ENCODE data around the gene DTX1.
"Not testable (repeated sequence)": the region's sequence is repeated elsewhere in the genome, so short reads cannot be mapped to it uniquely, and the experiment has no call there.

Gene DTX1

DNA sequence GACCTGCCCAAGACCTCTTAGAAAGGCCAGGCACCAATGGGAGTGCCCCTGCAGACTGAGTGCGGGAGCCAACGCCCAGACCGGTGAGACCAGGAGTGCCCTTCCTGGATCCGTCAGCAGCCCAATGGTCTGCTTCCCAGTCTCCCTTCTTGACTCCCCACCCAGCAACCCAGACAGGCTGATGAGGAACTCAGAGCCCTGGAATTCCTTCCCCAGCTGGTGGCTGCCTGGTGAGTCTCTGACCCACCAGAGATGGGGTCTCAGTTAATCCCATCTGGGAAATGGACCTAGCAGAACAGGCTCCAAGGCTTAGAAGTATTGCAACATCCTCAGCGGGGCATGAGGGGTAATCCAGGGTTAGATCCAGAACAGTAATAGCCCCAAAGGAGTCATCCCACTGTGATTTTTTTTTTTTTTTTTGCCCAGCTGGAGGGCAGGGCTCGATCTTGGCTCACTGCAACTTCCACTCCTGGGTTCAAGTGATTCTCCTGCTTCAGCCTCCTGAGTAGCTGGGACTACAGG lies 80.5 kb downstream of the DTX1 start:
- DNase-seq (ENCODE audit: low read depth in 2 of 2), result no peak

DNA sequence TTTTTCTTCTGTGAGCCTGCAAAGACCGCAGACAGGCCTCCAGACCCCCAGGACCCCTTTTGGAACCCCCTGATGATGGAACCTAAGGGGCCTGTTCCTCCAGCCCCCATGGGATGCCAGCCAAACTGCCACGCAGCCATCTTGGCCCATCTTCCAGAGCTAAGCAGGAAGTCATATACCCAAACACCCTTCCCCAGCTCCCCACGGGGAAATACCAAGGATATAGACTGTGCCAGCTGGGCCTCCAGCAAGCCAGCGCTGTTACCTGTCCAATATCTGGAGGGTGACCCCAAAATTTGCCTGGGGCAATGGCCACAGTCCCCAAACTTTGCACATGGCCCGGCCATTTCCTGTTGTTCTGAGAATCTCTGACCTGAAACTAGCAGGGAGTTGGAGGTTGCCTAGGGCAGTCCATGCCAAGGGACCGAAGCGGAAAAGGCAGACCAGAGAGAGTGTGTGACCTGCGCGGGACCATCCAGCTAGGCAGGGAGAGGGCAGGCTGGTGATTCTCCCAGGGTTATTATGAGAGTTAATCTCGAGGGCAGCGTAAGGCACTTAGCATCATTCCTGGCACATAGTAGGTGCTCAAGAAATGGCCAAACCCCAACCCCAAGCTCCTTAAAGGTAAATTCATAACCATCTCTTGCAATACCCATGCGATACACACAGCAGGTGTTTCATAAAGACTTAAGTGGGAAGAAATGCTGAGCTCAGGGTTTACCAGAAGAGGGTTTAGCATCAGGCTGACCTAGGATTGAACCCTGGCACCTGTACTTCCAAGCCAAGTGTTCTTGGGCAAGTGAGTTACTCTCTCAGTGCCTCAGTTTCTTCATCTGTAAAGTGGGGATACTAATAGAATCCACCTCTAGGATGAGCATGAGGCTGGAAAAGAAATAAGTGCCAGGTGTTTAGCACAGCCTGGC lies 81.6 kb downstream of the DTX1 start:
- no peak for DNase-seq (ENCODE audit: low read depth in 2 of 2)

DNA sequence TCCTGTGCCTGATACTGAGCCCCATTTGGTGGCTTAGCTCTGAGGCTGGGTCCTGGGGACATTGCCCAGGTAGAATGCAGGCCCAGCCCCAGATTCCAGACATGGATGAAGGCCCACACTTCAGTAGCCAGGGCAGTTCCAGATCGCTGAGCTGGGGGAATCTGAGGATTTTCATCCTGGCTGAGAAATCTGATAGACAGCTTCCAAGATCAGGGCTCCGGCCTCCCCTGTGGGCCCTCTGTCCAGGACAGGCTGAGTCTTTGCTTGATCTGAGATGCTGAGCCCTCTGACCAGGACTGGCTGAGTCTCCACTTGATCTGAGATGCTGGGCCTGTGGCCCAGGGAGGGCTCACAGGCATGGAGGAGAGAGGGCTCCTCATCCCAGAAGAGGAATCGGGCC lies 82.3 kb downstream of the DTX1 start:
- DNase-seq (ENCODE audit: low read depth in 2 of 2), result no peak

DNA sequence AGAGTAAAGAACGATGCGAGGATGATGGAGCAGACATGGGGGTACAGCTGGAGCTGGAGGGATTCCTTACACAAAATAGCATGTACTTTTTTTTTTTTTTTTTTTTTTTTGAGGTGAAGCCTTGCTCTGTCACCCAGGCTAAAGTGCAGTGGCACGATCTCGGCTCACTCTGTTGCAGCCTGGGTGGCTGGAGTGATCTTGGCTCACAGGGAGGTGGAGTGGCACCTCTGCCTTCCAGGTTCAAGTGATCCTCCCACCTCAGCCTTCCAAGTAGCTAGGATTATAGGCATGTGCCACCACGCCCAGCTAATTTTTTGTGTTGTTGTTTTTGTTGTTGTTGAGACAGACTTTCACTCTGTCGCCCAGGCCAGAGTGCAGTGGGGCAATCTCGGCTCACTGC lies 84.2 kb downstream of the DTX1 start:
- no peak for DNase-seq (ENCODE audit: low read depth in 2 of 2)

DNA sequence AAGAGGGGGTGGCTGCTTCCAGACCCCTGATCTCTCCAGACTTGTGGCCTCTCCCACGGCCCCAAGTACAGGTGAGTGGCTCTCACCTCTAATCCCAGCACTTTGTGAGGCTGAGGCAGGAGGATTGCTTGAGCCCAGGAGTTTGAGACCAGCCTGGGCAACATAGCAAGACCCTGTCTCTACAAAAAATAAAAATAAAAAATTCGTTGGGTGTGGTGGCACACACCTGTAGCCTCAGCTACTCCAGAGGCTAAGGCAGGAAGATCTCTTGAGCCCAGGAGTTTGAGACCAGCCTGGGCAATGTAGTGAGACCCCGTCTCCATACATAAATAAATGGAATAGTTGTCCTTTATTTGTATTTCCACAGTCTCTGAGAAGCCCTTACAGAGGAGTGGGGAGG lies 85.2 kb downstream of the DTX1 start:
- DNase-seq (ENCODE audit: low read depth in 2 of 2), result not testable (repeated sequence)

DNA sequence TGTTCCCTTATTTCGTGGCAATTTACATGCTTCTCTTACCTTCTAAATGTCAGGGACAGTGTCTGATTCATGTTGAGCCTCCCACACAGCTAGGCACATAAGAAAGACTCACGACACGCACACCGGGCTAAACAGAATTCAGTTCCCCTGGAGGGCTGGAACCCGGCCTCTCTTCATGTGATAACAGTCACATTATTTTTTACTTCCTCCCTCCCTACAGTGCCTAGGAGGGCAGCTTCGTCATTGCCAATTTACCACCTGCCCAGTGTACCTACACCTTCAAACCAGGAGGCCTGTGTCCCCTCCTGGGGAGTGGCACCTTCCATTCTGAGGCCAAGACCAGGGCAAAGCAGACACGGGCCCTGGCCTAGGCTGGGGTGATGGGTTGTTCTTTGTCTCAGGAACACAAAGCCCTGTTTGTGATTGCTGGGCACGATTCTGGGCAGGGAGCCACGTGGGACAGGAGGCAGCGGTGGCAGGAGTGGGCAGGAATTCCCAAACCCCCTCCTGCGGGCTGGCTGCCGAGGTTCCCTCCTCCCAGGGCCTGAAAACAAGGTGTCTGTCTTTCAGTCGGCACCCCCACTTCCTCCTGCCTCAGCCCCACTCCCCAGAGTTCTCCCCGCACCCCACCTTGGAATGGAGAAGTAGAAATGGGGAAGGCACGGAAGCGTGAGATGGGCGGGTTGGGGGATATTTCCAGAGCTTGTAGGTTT lies 85.8 kb downstream of the DTX1 start:
- DNase-seq (ENCODE audit: low read depth in 2 of 2), result no peak

DNA sequence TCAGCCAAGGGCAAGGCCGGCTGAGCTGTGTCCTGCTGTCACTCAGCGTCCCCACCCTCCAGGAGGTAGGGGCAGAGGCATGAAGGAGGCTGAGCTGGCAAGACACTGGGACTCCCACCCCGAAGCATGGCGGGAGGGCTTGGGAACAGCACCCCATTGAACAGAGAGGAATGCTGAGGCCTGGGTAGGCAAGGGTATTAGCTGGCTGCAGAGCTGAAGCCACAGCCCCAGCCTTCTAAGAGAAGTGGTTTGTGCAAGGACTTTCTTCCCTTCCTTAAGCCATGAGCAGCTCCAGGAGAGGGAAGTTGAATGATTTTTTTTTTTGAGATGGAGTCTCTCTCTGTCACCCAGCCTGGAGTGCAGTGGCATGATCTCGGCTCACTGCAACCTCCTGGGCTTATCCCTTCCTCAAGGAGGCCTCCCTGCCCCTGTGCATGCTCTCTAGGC lies 86.4 kb downstream of the DTX1 start:
- no peak for DNase-seq (ENCODE audit: low read depth in 2 of 2)

DNA sequence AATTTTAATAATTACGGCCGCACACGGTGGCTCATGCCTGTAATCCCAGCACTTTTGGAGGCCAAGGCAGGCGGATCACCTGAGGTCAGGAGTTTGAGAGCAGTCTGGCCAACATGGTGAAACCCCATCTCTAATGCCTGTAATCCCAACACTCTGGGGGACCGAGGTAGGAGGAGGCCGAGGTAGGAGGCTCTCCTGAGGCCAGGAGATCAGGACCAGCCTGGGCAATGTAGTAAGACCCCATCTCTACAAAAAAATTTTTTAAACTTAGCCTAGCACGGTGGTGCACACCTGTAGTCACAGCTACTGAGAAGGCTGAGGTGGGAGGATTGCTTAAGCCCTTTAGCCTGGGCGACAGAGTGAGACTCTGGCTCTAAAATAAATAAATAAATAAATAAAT lies 87.4 kb downstream of the DTX1 start:
- no peak for DNase-seq (ENCODE audit: low read depth in 2 of 2)

DNA sequence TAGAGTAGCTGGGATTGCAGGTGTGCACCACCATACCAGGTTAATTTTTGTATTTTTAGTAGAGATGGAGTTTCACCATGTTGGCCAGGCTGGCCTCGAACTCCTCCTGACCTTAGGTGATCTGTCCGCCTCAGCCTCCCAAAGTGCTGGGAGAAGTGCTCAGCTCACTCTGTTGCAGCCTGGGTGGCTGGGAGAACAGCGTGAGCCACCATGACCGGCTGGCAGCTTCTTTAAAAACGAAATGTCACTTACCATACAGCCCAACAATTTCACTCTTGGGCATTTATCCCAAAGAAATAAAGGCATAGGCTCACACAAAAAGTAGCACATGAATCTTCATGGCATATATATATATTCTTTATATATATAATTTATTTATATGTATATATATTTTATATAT lies 88.3 kb downstream of the DTX1 start:
- DNase-seq (ENCODE audit: low read depth in 2 of 2), result no peak

DNA sequence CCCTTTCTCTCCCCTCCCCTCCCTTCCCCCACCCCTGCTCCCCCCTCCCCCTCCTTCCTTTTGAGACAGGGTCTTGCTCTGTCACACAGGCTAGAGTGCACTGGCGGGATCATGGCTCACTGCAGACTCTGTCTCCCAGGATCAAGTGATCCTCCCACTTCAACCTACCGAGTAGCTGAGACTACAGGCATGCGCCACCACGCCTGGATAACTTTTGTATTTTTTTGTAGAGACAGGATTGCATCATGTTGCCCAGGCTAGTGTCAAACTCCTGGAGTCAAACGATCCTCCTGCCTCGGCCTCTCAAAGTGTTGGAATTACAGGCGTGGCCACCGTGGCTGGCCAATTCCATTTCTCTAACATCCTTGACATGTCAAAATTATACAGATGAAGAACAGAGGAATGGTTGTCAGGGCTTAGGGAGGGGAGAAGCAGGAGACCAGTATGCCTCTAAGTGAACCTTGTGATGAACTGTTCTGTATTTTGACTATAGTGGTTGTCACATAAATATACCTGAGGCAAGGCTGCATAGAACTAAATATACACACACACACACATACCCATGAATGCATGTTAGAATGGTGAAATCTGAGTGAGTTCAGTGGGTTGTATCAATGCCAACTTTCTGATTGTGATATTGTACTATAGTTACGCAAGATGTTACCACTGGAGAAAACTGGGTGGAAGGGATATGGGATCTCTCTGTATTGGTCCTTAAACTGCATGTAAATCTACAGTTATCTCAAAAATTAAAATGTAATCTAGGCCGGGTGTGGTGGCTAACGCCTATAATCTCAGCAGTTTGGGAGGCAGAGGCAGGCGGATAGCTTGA lies 89.4 kb downstream of the DTX1 start:
- DNase-seq (ENCODE audit: low read depth in 2 of 2), result no peak

DNA sequence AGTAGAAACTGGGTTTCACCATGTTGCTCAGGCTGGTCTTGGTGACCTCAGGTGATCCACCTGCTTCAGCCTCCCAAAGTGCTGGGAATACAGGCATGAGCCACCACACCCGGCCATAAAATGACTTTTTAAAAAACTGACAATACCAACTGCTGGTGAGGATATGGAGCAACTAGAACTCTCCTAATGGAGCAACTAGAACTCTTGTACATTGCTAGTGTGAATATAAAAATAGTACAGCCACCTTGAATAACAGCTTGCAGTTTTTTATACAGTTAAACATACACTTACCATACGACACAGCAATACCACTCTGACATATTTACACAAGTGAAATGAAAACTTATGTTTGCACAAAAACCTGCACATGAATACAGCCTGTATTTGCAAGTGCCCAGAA lies 90.5 kb downstream of the DTX1 start:
- no peak for DNase-seq (ENCODE audit: low read depth in 2 of 2)

Data from stimulated activated CD4-positive, alpha-beta T cell treated with anti-CD3 and anti-CD28 coated beads, Interleukin-1b, Interleukin-23, amount 100 ng/mL, for 4 hours (primary cell).